K562 (cell line): ENCODE results near the gene CTSW. TPM values are rescaled to one million over a fixed set of nuclear protein-coding genes. Genes with fewer than 3 reads are reported as not detected.

Experiments
- BACH1 ChIP-seq: fragments of 200-800 bp; sonication (Bioruptor generic); IDR thresholded peaks from 2 replicates; pipeline ENCODE4 v1.6.1; 2016; ENCODE audit warnings: missing genetic modification characterization, missing compliant biosample characterization
- CREB1 ChIP-seq, 2 experiments: sonication (generic) in 1 of 2; formaldehyde crosslinking in 1 of 2; IDR thresholded peaks; 2 replicates each; pipeline versions ENCODE4 v1.6.1 to v1.8.0; 2012 to 2022; ENCODE audit warnings: inconsistent platforms in 1 of 2, mild to moderate bottlenecking in 1 of 2, missing genetic modification reagents in 1 of 2, moderate library complexity in 1 of 2
- ELF1 ChIP-seq: fragments of 200-800 bp; sonication (Bioruptor generic); IDR thresholded peaks from 2 replicates; pipeline ENCODE4 v1.6.1; 2016; ENCODE audit warnings: missing genetic modification characterization, missing compliant biosample characterization
- EWSR1 ChIP-seq: fragments of 450-650 bp; IDR thresholded peaks from 2 replicates; pipeline ENCODE4 v1.6.1; 2018; ENCODE audit warnings: borderline replicate concordance, mild to moderate bottlenecking, low read depth, moderate library complexity; ENCODE audit not compliant: partially characterized antibody
- GTF2E2 ChIP-seq: fragments of 200-800 bp; sonication (Bioruptor generic); IDR thresholded peaks from 2 replicates; pipeline ENCODE4 v1.6.1; 2016; ENCODE audit warnings: missing genetic modification characterization, missing compliant biosample characterization
- HDAC2 ChIP-seq: fragments of 450-650 bp; IDR thresholded peaks from 2 replicates; pipeline ENCODE4 v1.6.1; 2016; ENCODE audit warnings: mild to moderate bottlenecking
- KLF13 ChIP-seq: fragments of 450-650 bp; IDR thresholded peaks from 2 replicates; pipeline ENCODE4 v1.6.1; 2016; ENCODE audit warnings: missing genetic modification characterization, low read depth, mild to moderate bottlenecking, missing compliant biosample characterization, moderate library complexity, borderline replicate concordance
- MAFG ChIP-seq: fragments of 450-650 bp; conservative IDR thresholded peaks from 2 replicates; pipeline ENCODE4 v1.6.1; 2016; ENCODE audit warnings: missing genetic modification characterization, missing compliant biosample characterization
- MAFK ChIP-seq: IDR thresholded peaks from 2 replicates; pipeline ENCODE4 v1.6.1; 2011; ENCODE audit warnings: low read length, improper control_type of control experiment
- MBD2 ChIP-seq: sonication (generic); IDR thresholded peaks from 2 replicates; pipeline ENCODE4 v1.6.1; 2016; ENCODE audit warnings: low read depth, borderline replicate concordance
- NONO ChIP-seq, 2 experiments: fragments of 200-400 bp in 1 of 2; fragments of 450-650 bp in 1 of 2; formaldehyde crosslinking in 1 of 2; IDR thresholded peaks; 2 replicates each; pipeline ENCODE4 v1.6.1; 2017; ENCODE audit warnings: low read depth in 2 of 2, mild to moderate bottlenecking in 2 of 2, moderate library complexity in 2 of 2, low read length in 1 of 2
- POLR2AphosphoS2 ChIP-seq: IDR thresholded peaks from 2 replicates; pipeline ENCODE4 v1.6.1; 2012; ENCODE audit warnings: low read length, improper control_type of control experiment
- POLR2G ChIP-seq: fragments of 200-400 bp; formaldehyde crosslinking; IDR thresholded peaks from 2 replicates; pipeline ENCODE4 v1.6.1; 2017; ENCODE audit warnings: low read depth, mild to moderate bottlenecking, antibody characterized with exemption, low read length, moderate library complexity
- RFX5 ChIP-seq: IDR thresholded peaks from 2 replicates; pipeline ENCODE4 v1.6.1; 2011; ENCODE audit warnings: low read depth, mild to moderate bottlenecking, improper control_type of control experiment, low read length
- SAFB ChIP-seq: fragments of 200-400 bp; formaldehyde crosslinking; IDR thresholded peaks from 2 replicates; pipeline ENCODE4 v1.6.1; 2017; ENCODE audit warnings: low read depth, low read length, borderline replicate concordance
- ZBED1 ChIP-seq: IDR thresholded peaks from 2 replicates; pipeline ENCODE4 v1.6.1; 2014
- ZKSCAN1 ChIP-seq: fragments of 150-350 bp; IDR thresholded peaks from 2 replicates; pipeline ENCODE4 v1.6.1; 2016; ENCODE audit warnings: low read depth, low read length
- ZNF143 ChIP-seq: sonication (generic); formaldehyde crosslinking; IDR thresholded peaks from 2 replicates; pipeline ENCODE4 v1.9.0; 2022; ENCODE audit warnings: mild to moderate bottlenecking, missing genetic modification reagents
- ZNF175 ChIP-seq: fragments of 200-800 bp; sonication (Bioruptor generic); IDR thresholded peaks from 2 replicates; pipeline ENCODE4 v1.6.1; 2016; ENCODE audit warnings: low read depth, mild to moderate bottlenecking, missing genetic modification characterization, missing compliant biosample characterization
- ZNF224 ChIP-seq: sonication (generic); formaldehyde crosslinking; IDR thresholded peaks from 2 replicates; pipeline ENCODE4 v1.8.0; 2022; ENCODE audit warnings: mild to moderate bottlenecking, missing genetic modification reagents
- ZNF408 ChIP-seq: fragments of 250-450 bp; sonication (Bioruptor Pico); IDR thresholded peaks from 2 replicates; pipeline ENCODE4 v1.4.0; 2020; ENCODE audit warnings: low read depth, mild to moderate bottlenecking, moderate library complexity
- ZZZ3 ChIP-seq: fragments of 450-650 bp; IDR thresholded peaks from 2 replicates; pipeline ENCODE4 v1.6.1; 2016; ENCODE audit warnings: antibody characterized with exemption, mild to moderate bottlenecking, moderate library complexity
- polyA plus RNA-seq, 8 experiments: library from polyadenylated mRNA; depleted of rRNA in 4 of 8; stranded (reverse) in 5 of 8; unstranded in 3 of 8; fragments of >200 nt; fragmentation: Nextera tagmentation in 2 of 8; fragmentation: Illumina TruSeq in 1 of 8; extraction: Ambion mirVana in 2 of 8; extraction: Trizol in 1 of 8; gene quantifications; 2 replicates each; pipeline versions ENCODE4 v1.2.1 to v1.2.3, GENCODE V29; 2011 to 2014; ENCODE audit warnings: inconsistent platforms in 1 of 8, missing spikeins in 1 of 8
- total RNA-seq, 7 experiments: library from RNA; depleted of rRNA in 6 of 7; stranded (reverse); fragments of >200 nt in 6 of 7; fragmentation: Illumina TruSeq in 2 of 7; extraction: Trizol in 2 of 7; gene quantifications; 2 replicates each; pipeline versions ENCODE4 v1.2.1 to v1.2.3, GENCODE V29; 2011 to 2021; ENCODE audit warnings: low replicate concordance in 1 of 7
- TF ChIP-seq, protein P1 (sequence below), 3 experiments: IDR thresholded peaks in 2 of 3; conservative IDR thresholded peaks in 1 of 3; 2 replicates each; pipeline ENCODE4 v1.5.1; 2011 to 2012; ENCODE audit warnings: low read length in 3 of 3, mild to moderate bottlenecking in 3 of 3, control low read depth in 2 of 3, improper control_type of control experiment in 1 of 3, inconsistent platforms in 1 of 3, low read depth in 1 of 3, mixed read lengths in 1 of 3, moderate library complexity in 1 of 3; ENCODE audit not compliant: insufficient read depth in 2 of 3
- TF ChIP-seq, protein P2 (sequence below): fragments of 250-450 bp; sonication (Bioruptor Pico); IDR thresholded peaks from 2 replicates; pipeline ENCODE4 v1.4.0; 2020; ENCODE audit warnings: mild to moderate bottlenecking, moderate library complexity

The CTSW gene
- total and polyA plus RNA-seq, 9 of the 15 experiments (the other 6 are each of a cell fraction or from before 2014, with no cell fraction given), result 0.04 TPM; not detected in 8

DNA sequence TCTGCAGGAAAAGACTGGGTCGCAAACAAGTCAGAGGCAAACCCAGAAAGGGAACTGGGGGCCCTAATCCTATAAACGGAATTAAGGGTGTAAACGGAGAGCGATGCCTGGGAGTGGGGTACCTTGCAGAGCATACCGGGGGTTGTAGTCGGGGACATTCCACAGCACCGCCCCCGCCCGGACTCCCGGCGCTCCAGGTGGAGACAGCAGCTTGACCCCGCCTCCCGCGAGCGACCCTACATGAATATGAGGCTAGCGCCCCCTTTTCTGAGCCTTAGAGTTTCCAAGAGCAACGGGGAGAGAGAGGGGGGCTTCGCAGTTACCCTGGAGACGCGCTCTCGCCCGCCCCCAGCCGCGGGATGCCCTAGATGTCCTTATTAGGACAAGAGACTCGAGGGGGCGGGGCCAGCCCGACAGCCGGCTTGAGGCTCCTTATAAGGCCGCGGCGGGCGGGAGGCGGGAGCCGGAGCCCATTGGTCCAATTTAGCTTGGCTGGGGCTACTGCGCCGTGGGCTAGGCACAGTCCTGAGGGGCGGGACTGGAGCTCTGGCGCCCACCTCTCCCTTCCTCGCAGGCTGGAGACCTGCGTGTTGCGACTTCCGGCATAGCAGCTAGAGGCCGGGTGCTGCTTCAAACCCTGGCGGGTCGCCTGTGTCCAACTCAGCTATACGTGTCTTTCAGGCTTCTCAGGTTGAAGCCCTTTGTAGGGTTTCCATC is 20.4 kb upstream of the CTSW start (continued):
- TF ChIP-seq SAFB, result peak; percentile 20; the same call in 1 of the 2 replicates
- peak; percentile 10 to 45; a peak in 1 of 4 replicates for TF ChIP-seq NONO (IDR thresholded peaks at IDR 0.05; ENCODE audit: low read depth in 2 of 2, low read length in 1 of 2)
- peak; percentile 98 for TF ChIP-seq ZNF175 (CRISPR knock-in tag)
- TF ChIP-seq EWSR1, result no peak
- 0 out of 2 replicates have a peak, but pooled peaks have one; percentile 17 for TF ChIP-seq ZBED1
- TF ChIP-seq ZNF224 (CRISPR knock-in tag), result no peak
- TF ChIP-seq ZNF408 (CRISPR knock-in tag), result no peak
- TF ChIP-seq, protein P1, sequence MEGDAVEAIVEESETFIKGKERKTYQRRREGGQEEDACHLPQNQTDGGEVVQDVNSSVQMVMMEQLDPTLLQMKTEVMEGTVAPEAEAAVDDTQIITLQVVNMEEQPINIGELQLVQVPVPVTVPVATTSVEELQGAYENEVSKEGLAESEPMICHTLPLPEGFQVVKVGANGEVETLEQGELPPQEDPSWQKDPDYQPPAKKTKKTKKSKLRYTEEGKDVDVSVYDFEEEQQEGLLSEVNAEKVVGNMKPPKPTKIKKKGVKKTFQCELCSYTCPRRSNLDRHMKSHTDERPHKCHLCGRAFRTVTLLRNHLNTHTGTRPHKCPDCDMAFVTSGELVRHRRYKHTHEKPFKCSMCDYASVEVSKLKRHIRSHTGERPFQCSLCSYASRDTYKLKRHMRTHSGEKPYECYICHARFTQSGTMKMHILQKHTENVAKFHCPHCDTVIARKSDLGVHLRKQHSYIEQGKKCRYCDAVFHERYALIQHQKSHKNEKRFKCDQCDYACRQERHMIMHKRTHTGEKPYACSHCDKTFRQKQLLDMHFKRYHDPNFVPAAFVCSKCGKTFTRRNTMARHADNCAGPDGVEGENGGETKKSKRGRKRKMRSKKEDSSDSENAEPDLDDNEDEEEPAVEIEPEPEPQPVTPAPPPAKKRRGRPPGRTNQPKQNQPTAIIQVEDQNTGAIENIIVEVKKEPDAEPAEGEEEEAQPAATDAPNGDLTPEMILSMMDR (IDR thresholded peaks at IDR 0.05 in 2 of 3, conservative IDR thresholded peaks at IDR 0.05 in 1 of 3; ENCODE audit: insufficient read depth in 2 of 3, low read depth in 1 of 3, low read length in 3 of 3), result peak; percentile 12 to 31 (median 19); a peak in 3 of 6 replicates
- peak; percentile 80 for TF ChIP-seq ELF1
- TF ChIP-seq, protein P2, sequence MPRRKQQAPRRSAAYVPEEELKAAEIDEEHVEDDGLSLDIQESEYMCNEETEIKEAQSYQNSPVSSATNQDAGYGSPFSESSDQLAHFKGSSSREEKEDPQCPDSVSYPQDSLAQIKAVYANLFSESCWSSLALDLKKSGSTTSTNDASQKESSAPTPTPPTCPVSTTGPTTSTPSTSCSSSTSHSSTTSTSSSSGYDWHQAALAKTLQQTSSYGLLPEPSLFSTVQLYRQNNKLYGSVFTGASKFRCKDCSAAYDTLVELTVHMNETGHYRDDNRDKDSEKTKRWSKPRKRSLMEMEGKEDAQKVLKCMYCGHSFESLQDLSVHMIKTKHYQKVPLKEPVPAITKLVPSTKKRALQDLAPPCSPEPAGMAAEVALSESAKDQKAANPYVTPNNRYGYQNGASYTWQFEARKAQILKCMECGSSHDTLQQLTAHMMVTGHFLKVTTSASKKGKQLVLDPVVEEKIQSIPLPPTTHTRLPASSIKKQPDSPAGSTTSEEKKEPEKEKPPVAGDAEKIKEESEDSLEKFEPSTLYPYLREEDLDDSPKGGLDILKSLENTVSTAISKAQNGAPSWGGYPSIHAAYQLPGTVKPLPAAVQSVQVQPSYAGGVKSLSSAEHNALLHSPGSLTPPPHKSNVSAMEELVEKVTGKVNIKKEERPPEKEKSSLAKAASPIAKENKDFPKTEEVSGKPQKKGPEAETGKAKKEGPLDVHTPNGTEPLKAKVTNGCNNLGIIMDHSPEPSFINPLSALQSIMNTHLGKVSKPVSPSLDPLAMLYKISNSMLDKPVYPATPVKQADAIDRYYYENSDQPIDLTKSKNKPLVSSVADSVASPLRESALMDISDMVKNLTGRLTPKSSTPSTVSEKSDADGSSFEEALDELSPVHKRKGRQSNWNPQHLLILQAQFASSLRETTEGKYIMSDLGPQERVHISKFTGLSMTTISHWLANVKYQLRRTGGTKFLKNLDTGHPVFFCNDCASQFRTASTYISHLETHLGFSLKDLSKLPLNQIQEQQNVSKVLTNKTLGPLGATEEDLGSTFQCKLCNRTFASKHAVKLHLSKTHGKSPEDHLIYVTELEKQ (CRISPR knock-in tag), result no peak
- TF ChIP-seq POLR2AphosphoS2, result peak; percentile 85; the same call in 1 of the 2 replicates
- no peak for TF ChIP-seq HDAC2
- peak; percentile 91 for TF ChIP-seq GTF2E2 (tag)
- TF ChIP-seq BACH1 (tag), result peak; percentile 93
- peak; percentile 53 for TF ChIP-seq MAFK
- TF ChIP-seq ZNF143, result peak; percentile 44; the same call in 1 of the 2 replicates
- 0 out of 2 replicates have a peak, but pooled peaks have one; percentile 29 for TF ChIP-seq CREB1 (IDR thresholded peaks at IDR 0.05)
- TF ChIP-seq CREB1 (CRISPR knock-in tag; IDR thresholded peaks at IDR 0.05), result peak; percentile 37; the same call in 1 of the 2 replicates
- peak; percentile 96 for TF ChIP-seq POLR2G
- TF ChIP-seq ZKSCAN1, result no peak
- TF ChIP-seq ZZZ3, result no peak
- TF ChIP-seq KLF13 (tag), result 0 out of 2 replicates have a peak, but pooled peaks have one; percentile 28
- TF ChIP-seq MBD2, result peak; percentile 59
- TF ChIP-seq MAFG, result no peak
- TF ChIP-seq RFX5, result no peak
